OCI-LY3 (cell line): ENCODE results near the gene GPR37L1.

Experiments
- H2AFZ ChIP-seq: fragments of 200-600, 300-600 bp; shearing (Covaris generic); 2 replicates; pipeline ENCODE4 v1.6.0; 2014; ENCODE audit warnings: antibody characterized with exemption, low read depth, low read length
- H3K27ac ChIP-seq: fragments of 200-600, 300-600 bp; sonication (generic); 2 replicates; pipeline ENCODE4 v1.5.1; 2014; ENCODE audit warnings: mild to moderate bottlenecking, low read length, moderate library complexity, mixed read lengths
- H3K27me3 ChIP-seq: fragments of 200-600, 300-600 bp; sonication (generic); 2 replicates; pipeline ENCODE4 v1.6.1; 2014; ENCODE audit warnings: low read depth, low read length, mixed read lengths
- H3K36me3 ChIP-seq: fragments of 200-600, 300-600 bp; sonication (generic); replicated peaks from 2 replicates; pipeline ENCODE3; 2014; ENCODE audit warnings: low read depth, low read length, mixed read lengths
- H3K4me1 ChIP-seq: fragments of 300-600, 200-600 bp; sonication (generic); 2 replicates; pipeline ENCODE4 v1.6.1; 2014; ENCODE audit warnings: low read length, mixed read lengths
- H3K4me2 ChIP-seq: fragments of 200-600, 300-600 bp; sonication (generic); 2 replicates; pipeline ENCODE4 v1.6.1; 2014; ENCODE audit warnings: low read length, mixed read lengths
- H3K4me3 ChIP-seq: fragments of 300-600, 200-600 bp; sonication (generic); 2 replicates; pipeline ENCODE4 v1.5.1; 2014; ENCODE audit warnings: antibody characterized with exemption, mild to moderate bottlenecking, low read length, moderate library complexity
- H3K79me2 ChIP-seq: fragments of 300-600, 200-600 bp; shearing (Covaris generic); 2 replicates; pipeline ENCODE4 v1.6.1; 2014; ENCODE audit warnings: mild to moderate bottlenecking, low read length, mixed read lengths
- H3K9ac ChIP-seq: fragments of 300-600, 200-600 bp; shearing (Covaris generic); 2 replicates; pipeline ENCODE4 v1.6.0; 2014; ENCODE audit warnings: mild to moderate bottlenecking, low read length, moderate library complexity
- H3K9me3 ChIP-seq: fragments of 200-600, 300-600 bp; shearing (Covaris generic); 2 replicates; pipeline ENCODE4 v1.6.1; 2014; ENCODE audit warnings: low read length, mixed read lengths; ENCODE audit not compliant: insufficient read depth
- H4K20me1 ChIP-seq: fragments of 200-600, 300-600 bp; sonication (generic); 2 replicates; pipeline ENCODE4 v1.6.1; 2016; ENCODE audit warnings: low read length, mixed read lengths; ENCODE audit not compliant: insufficient read depth
- CTCF ChIP-seq: fragments of 200-600, 300-600 bp; sonication (generic); IDR thresholded peaks from 2 replicates; pipeline ENCODE4 v1.5.1; 2014; ENCODE audit warnings: antibody characterized with exemption, low read length, low read depth
- EZH2phosphoT487 ChIP-seq: fragments of 200-600 bp; shearing (Covaris generic); IDR thresholded peaks from 2 replicates; pipeline ENCODE4 v1.6.1; 2018; ENCODE audit warnings: antibody characterized with exemption, mixed run types, low read depth

The GPR37L1 gene

DNA sequence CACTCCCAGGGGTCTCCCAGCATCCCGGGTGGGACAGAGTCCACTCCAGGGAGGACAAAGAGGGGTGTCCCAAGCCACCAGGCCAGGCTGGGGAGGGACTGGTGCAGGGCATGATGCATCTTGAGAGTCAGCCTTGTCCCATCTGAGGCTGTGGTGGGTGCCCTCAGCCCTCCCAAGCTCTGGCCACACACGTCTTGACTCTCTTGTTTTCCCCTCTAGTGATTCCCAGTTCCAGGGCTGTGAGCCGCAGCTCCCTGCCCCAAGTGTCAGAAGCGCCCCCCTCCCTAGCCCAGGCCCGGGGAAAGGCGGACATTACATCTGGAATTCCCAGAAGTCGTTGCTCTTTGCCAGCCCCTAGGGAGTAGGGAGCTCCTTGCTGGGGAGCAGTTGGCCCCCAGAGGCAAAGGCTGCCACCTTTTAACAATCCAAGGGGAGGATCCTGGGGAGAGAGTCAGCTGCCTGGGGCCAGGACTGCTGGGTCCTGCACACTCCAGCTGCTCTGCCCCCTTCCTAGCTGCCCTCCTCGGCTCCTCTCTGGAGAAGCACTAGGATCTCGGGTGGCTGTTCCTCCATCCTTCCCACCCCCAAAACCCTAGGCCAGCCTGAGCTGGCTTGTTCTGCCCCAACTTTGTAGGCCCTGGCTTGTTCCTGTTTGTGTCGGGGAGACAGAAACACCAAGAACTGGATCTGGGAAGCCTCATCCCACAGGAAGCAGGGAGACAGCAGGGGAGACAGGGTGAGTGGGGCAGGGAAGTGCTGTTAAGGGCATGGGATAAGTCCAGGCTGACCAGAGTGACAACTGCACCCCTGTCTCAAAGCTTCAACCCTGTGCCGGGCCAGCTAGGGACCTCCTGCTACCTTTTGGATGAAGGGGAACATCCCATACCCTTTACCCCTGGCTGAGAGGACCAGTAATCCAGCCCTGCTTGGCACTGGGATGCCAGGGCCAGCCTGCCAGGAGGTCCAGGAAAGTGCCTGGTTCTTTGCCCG is 40.9 kb downstream of the GPR37L1 start:
- Histone ChIP-seq H3K36me3 (no peaks in the 10 kb centered on the region), H3K4me1 (peaks cover 69% of the 10 kb centered on the region), H3K27ac (no peak overlapping the region), H3K27me3 (no peaks in the 10 kb centered on the region), H3K9me3 (no peaks in the 10 kb centered on the region), H3K9ac (no peak overlapping the region), H3K4me3 (no peak overlapping the region), H3K4me2 (peak overlapping the region; percentile 91; the same call in 1 of the 2 replicates), H3K79me2 (no peaks in the 10 kb centered on the region), H4K20me1 (no peaks in the 10 kb centered on the region), H2AFZ (no peak overlapping the region)
- TF ChIP-seq EZH2phosphoT487 (no peak), CTCF (no peak)

DNA sequence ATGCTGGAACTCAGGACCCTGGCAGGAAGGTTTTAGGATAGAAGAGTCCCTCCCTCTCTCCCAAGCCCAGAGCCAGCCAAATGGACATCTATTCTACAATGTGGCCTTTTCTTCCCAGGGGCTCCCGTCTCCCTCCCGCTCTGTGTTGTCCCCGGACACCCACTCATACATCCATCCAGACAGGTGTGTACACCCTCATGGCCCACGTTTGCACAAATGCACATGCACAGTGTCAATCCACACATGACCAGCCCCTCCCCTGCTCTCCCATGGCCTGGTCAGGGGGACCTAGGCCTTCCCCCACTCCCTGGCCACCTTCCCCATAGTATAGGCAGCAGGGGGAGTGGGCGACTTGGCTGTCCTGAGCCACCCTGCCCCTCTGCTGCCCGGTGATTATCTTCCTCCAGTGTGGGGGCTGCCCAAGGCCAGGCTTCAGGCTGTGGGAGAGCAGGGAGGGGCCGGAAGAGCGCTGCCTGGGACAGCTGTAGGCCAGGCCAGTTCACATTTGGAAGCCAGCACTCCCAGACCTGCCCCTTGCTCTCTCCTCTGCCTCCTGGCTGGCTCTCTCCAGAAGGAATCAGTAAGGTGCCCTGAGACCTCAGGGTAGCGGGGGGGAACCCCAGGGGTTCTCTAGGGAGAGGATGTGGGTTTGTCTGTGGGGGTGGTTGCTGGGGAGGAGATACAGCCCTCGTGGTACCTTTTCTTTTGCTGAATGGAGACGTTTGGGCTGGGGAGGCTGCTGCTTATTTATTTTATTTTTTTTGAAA is 41.7 kb downstream of the GPR37L1 start:
- no peaks in the 10 kb centered on the region for H3K9me3 ChIP-seq
- peak overlapping the region; percentile 66; the same call in 1 of the 2 replicates for H2AFZ ChIP-seq
- no peaks in the 10 kb centered on the region for H3K79me2 ChIP-seq
- no peak overlapping the region for H3K27ac ChIP-seq
- peaks cover 60% of the 10 kb centered on the region for H3K4me1 ChIP-seq
- H3K36me3 ChIP-seq, result no peaks in the 10 kb centered on the region
- H3K27me3 ChIP-seq, result no peaks in the 10 kb centered on the region
- TF ChIP-seq EZH2phosphoT487 (no peak), CTCF (no peak)
- peak overlapping the region; percentile 68 for H3K4me3 ChIP-seq
- H4K20me1 ChIP-seq, result no peaks in the 10 kb centered on the region
- H3K9ac ChIP-seq, result peak overlapping the region; percentile 57; the same call in 1 of the 2 replicates
- H3K4me2 ChIP-seq, result peak overlapping the region; percentile 81

DNA sequence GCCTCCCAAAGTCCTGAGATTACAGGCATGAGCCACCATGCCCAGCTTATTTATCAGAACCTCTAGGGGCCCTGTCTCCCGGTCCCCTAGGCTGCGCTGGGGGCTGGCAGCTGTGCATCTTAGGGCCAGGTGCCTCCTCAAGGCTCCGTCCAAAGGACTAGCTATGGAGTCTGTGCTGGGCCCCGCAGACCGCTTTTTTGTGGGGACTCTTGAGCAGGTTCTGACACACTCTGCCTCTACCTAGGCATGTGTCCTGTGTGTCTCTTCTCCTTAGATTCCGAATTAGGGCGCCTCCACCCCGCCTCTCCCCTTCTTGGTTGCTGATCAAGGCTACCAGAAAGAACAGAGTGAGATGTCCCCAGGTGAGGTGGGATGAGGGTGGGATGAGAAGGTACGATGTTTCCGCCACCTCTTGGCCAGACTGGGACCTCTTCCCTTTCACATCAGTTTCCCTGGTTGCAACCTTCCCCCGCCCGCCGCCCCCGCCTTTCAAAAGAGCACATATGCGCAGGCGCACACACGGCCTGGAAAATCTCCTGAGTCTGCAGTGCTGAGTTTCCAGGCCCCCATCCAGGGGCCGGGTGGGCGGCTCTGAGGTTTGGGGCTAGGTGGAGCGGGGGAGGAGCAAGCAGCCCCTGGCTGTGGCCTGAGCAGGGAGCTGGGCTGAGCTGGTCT is 42.7 kb downstream of the GPR37L1 start:
- Histone ChIP-seq H2AFZ (peak overlapping the region; percentile 63), H3K36me3 (no peaks in the 10 kb centered on the region), H3K9me3 (no peaks in the 10 kb centered on the region), H4K20me1 (no peaks in the 10 kb centered on the region), H3K27ac (no peak overlapping the region), H3K4me1 (peaks cover 51% of the 10 kb centered on the region), H3K4me3 (peak overlapping the region; percentile 68), H3K79me2 (no peaks in the 10 kb centered on the region), H3K27me3 (no peaks in the 10 kb centered on the region), H3K9ac (peak overlapping the region; percentile 57; the same call in 1 of the 2 replicates), H3K4me2 (peak overlapping the region; percentile 81)
- TF ChIP-seq EZH2phosphoT487 (no peak), CTCF (peak; percentile 22; the same call in 1 of the 2 replicates)
